DND-41 (cell line): ENCODE data around the gene KIF4A.
A peak's percentile ranks its signal among the peaks of the same experiment; 100 is the strongest.

Experiments
- ATAC-seq: fragments of 200-7000 bp; cut with Tn5 transposase; 3 replicates; pipeline ENCODE4 v1.9.1; 2021; ENCODE audit warnings: low read depth; ENCODE audit not compliant: insufficient read depth
- DNase-seq: peaks from one replicate; pipeline ENCODE4 v3.0.0-alpha.2; 2020
- H2AFZ ChIP-seq: 2 replicates; pipeline ENCODE4 v1.6.0; 2012; ENCODE audit warnings: low read depth, low read length
- H3K27ac ChIP-seq: 2 replicates; pipeline ENCODE4 v1.5.1; 2012; ENCODE audit warnings: low read length, inconsistent platforms
- H3K27me3 ChIP-seq: fragments of 200-600 bp; sonication (generic); 2 replicates; pipeline ENCODE4 v1.6.0; 2012; ENCODE audit warnings: low read length, mild to moderate bottlenecking, inconsistent platforms; ENCODE audit not compliant: insufficient read depth, poor library complexity
- H3K36me3 ChIP-seq: 2 replicates; pipeline ENCODE4 v1.5.1; 2012; ENCODE audit warnings: low read length, inconsistent platforms; ENCODE audit not compliant: insufficient read depth
- H3K4me1 ChIP-seq: 2 replicates; pipeline ENCODE4 v1.5.1; 2012; ENCODE audit warnings: mild to moderate bottlenecking, low read length; ENCODE audit not compliant: insufficient read depth
- H3K4me2 ChIP-seq: 2 replicates; pipeline ENCODE4 v1.6.0; 2012; ENCODE audit warnings: mild to moderate bottlenecking, moderate library complexity, low read length, inconsistent platforms; ENCODE audit not compliant: insufficient read depth
- H3K4me3 ChIP-seq, 2 experiments: fragments of 200-600 bp in 1 of 2; shearing (Covaris generic) in 1 of 2; 2 replicates each; pipeline ENCODE4 v1.5.1; 2012 to 2016; ENCODE audit warnings: inconsistent platforms in 2 of 2, low read length in 2 of 2, mild to moderate bottlenecking in 2 of 2, low read depth in 1 of 2, moderate library complexity in 1 of 2
- H3K79me2 ChIP-seq: 2 replicates; pipeline ENCODE4 v1.6.0; 2012; ENCODE audit warnings: low read length, inconsistent platforms; ENCODE audit not compliant: insufficient read depth
- H3K9ac ChIP-seq: 2 replicates; pipeline ENCODE4 v1.6.0; 2012; ENCODE audit warnings: low read depth, mild to moderate bottlenecking, inconsistent platforms, low read length, moderate library complexity
- H3K9me3 ChIP-seq: 2 replicates; pipeline ENCODE4 v1.5.1; 2012; ENCODE audit warnings: low read length, moderate library complexity, mild to moderate bottlenecking, inconsistent platforms; ENCODE audit not compliant: insufficient read depth, severe bottlenecking
- H4K20me1 ChIP-seq: 2 replicates; pipeline ENCODE4 v1.6.0; 2012; ENCODE audit warnings: low read length; ENCODE audit not compliant: insufficient read depth
- CTCF ChIP-seq: IDR thresholded peaks from 2 replicates; pipeline ENCODE4 v1.5.1; 2012; ENCODE audit warnings: borderline replicate concordance, low read length, moderate library complexity, mild to moderate bottlenecking; ENCODE audit not compliant: poor library complexity, severe bottlenecking; ENCODE audit errors: extremely low read depth
- EZH2 ChIP-seq: IDR thresholded peaks from 3 replicates; pipeline ENCODE4 v1.6.1; 2012; ENCODE audit warnings: borderline replicate concordance, low read depth, mild to moderate bottlenecking, moderate library complexity, low read length, inconsistent platforms; ENCODE audit not compliant: severe bottlenecking

The KIF4A gene

GRCh38 chrX:70292788-70293187, 2.9 kb downstream of the KIF4A start:
- Histone ChIP-seq H2AFZ (no peak overlapping the region), H3K9ac (no peak overlapping the region), H3K4me3 (0 out of 4 replicates have a peak overlapping the region, but pooled peaks of 1 of the 2 experiments have one; percentile 20), H3K27me3 (no peaks in the 10 kb centered on the region), H3K9me3 (no peaks in the 10 kb centered on the region), H3K79me2 (peaks cover 67% of the 10 kb centered on the region), H3K4me1 (peaks cover 36% of the 10 kb centered on the region), H4K20me1 (no peaks in the 10 kb centered on the region), H3K4me2 (peak overlapping the region; percentile 93; the same call in 1 of the 2 replicates), H3K36me3 (peaks cover 43% of the 10 kb centered on the region), H3K27ac (no peak overlapping the region)
- no peak for ATAC-seq
- no peak for DNase-seq
- TF ChIP-seq CTCF = no peak
- no peak for TF ChIP-seq EZH2

GRCh38 chrX:70293621-70294020, 3.7 kb downstream of the KIF4A start:
- Histone ChIP-seq H4K20me1 (no peaks in the 10 kb centered on the region), H3K27ac (no peak overlapping the region), H3K79me2 (peaks cover 67% of the 10 kb centered on the region), H3K9me3 (no peaks in the 10 kb centered on the region), H3K4me1 (peaks cover 33% of the 10 kb centered on the region), H2AFZ (no peak overlapping the region), H3K4me2 (peak overlapping the region; percentile 93; the same call in 1 of the 2 replicates), H3K9ac (no peak overlapping the region), H3K27me3 (no peaks in the 10 kb centered on the region), H3K36me3 (peaks cover 43% of the 10 kb centered on the region), H3K4me3 (no peak overlapping the region)
- ATAC-seq = no peak
- TF ChIP-seq EZH2 (no peak), CTCF (no peak)
- DNase-seq = no peak

- no peak overlapping the region for H3K9ac ChIP-seq
- H2AFZ ChIP-seq = no peak overlapping the region
- no peak overlapping the region for H3K4me3 ChIP-seq
- no peaks in the 10 kb centered on the region for H3K27me3 ChIP-seq
- DNase-seq = no peak
- TF ChIP-seq CTCF (no peak), EZH2 (no peak)
- ATAC-seq = no peak
- peaks cover 13% of the 10 kb centered on the region for H3K79me2 ChIP-seq
- peaks cover 69% of the 10 kb centered on the region for H3K36me3 ChIP-seq
- no peaks in the 10 kb centered on the region for H3K4me1 ChIP-seq
- no peaks in the 10 kb centered on the region for H3K9me3 ChIP-seq
- no peaks in the 10 kb centered on the region for H4K20me1 ChIP-seq
- no peak overlapping the region for H3K27ac ChIP-seq
- no peak overlapping the region for H3K4me2 ChIP-seq
Observed at GRCh38 chrX:70301716-70302115, 11.8 kb downstream of the KIF4A start.

- Histone ChIP-seq H3K27me3 (no peaks in the 10 kb centered on the region), H3K4me3 (no peak overlapping the region), H3K9ac (no peak overlapping the region), H3K9me3 (no peaks in the 10 kb centered on the region), H3K79me2 (peaks cover 22% of the 10 kb centered on the region), H3K36me3 (peaks cover 31% of the 10 kb centered on the region), H3K4me1 (no peaks in the 10 kb centered on the region), H3K4me2 (no peak overlapping the region), H4K20me1 (no peaks in the 10 kb centered on the region), H2AFZ (no peak overlapping the region), H3K27ac (no peak overlapping the region)
- ATAC-seq (no peak), DNase-seq (no peak)
- no peak for TF ChIP-seq CTCF
- no peak for TF ChIP-seq EZH2
Observed at GRCh38 chrX:70313503-70313902, 23.6 kb downstream of the KIF4A start.
